Measurements from ENCODE around the gene PCDHGA1.

PCDHGA1 gene

DNA sequence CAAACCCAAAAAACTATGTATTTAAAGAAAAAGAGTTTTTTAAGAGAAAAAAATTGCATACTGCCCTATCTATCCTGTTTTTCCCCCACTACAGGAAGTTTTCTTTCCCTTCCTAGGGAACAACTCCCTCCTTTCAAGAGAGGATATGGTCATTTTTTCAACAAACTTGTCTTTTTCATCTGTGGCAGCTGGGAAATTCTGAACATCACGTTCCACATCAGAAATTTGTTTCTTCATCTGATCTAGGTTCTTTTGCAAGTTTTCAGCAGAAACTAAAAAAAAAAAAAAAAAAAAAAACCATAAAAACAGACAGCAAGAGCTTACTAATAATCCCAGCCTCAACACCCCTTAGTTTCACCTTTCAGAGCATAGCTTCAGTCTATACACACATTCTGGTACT, 197.1 kb downstream of the PCDHGA1 start:
- TF ChIP-seq CTCF (IDR thresholded peaks at IDR 0.05; ENCODE audit: low read depth, low read length, missing control alignments), result no peak
- no peak overlapping the region for H3K4me3 ChIP-seq (ENCODE audit: low read depth, low read length)
- in situ Hi-C loops (cut with HindIII; ENCODE audit: low sequenced_read_pairs), result no loop called here
- DNase-seq (ENCODE audit: low read depth), result no peak

- DNase-seq (ENCODE audit: low read depth), result no peak
- no peak overlapping the region for H3K4me3 ChIP-seq (ENCODE audit: low read depth, low read length)
- no peak for TF ChIP-seq CTCF (IDR thresholded peaks at IDR 0.05; ENCODE audit: low read depth, low read length, missing control alignments)
- in situ Hi-C loops (cut with HindIII; ENCODE audit: low sequenced_read_pairs), result no loop called here
Observed at GRCh38 chr5:141528291-141528984, 198.1 kb downstream of the PCDHGA1 start.

GRCh38 chr5:141529002-141529401, 198.7 kb downstream of the PCDHGA1 start:
- DNase-seq (ENCODE audit: low read depth), result no peak
- TF ChIP-seq CTCF (IDR thresholded peaks at IDR 0.05; ENCODE audit: low read depth, low read length, missing control alignments), result no peak
- in situ Hi-C loops (cut with HindIII; ENCODE audit: low sequenced_read_pairs), result no loop called here
- no peak overlapping the region for H3K4me3 ChIP-seq (ENCODE audit: low read depth, low read length)

DNA sequence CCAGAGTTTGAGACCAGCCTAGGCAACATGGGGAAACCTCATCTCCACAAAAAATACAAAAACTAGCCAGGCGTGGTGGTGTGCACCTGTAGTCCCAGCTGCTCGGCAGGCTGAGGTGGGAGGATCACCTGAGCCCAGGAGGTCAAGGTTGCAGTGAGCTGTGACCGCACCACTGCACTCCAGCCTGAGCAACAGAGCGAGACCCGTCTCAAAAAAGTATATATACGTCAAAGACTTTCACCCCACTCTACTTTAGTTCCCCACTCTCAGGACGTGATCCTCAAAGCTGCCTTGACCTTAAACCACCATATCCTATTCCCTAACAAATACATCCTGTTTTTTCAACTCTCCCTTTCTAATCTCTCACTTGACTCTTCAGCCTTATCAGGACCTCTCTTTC, 199.6 kb downstream of the PCDHGA1 start:
- TF ChIP-seq CTCF (IDR thresholded peaks at IDR 0.05; ENCODE audit: low read depth, low read length, missing control alignments), result no peak
- no peak for DNase-seq (ENCODE audit: low read depth)
- in situ Hi-C loops (cut with HindIII; ENCODE audit: low sequenced_read_pairs), result no loop called here
- H3K4me3 ChIP-seq (ENCODE audit: low read depth, low read length), result no peak overlapping the region

- in situ Hi-C loops (cut with HindIII; ENCODE audit: low sequenced_read_pairs), result no loop called here
- TF ChIP-seq CTCF (IDR thresholded peaks at IDR 0.05; ENCODE audit: low read depth, low read length, missing control alignments), result no peak
- DNase-seq (ENCODE audit: low read depth), result no peak
- no peak overlapping the region for H3K4me3 ChIP-seq (ENCODE audit: low read depth, low read length)
Observed at GRCh38 chr5:141532726-141533125, 202.4 kb downstream of the PCDHGA1 start.

GRCh38 chr5:141533897-141534296, 203.6 kb downstream of the PCDHGA1 start:
- no peak for TF ChIP-seq CTCF (IDR thresholded peaks at IDR 0.05; ENCODE audit: low read depth, low read length, missing control alignments)
- no peak overlapping the region for H3K4me3 ChIP-seq (ENCODE audit: low read depth, low read length)
- no peak for DNase-seq (ENCODE audit: low read depth)
- in situ Hi-C loops (cut with HindIII; ENCODE audit: low sequenced_read_pairs), result no loop called here
